CD4-positive, alpha-beta memory T cell (primary cell): Measurements from ENCODE around the gene DIP2A. TPM values are rescaled to one million over a fixed set of nuclear protein-coding genes. Genes with fewer than 3 reads are reported as not detected.

Source experiments
- CTCF ChIA-PET: fragments of 350-600 bp; sonication (Branson Sonifier 250); formaldehyde crosslinking; loops from one replicate; lab custom pipeline; 2021; ENCODE audit warnings: inconsistent platforms; ENCODE audit not compliant: partially characterized antibody; lab: Charles Lee
- POLR2A ChIA-PET: fragments of 350-600 bp; sonication (Branson Sonifier 250); formaldehyde crosslinking; loops from one replicate; lab custom pipeline; 2021; ENCODE audit not compliant: partially characterized antibody; lab: Charles Lee
- DNase-seq, 5 donors: peaks; one replicate each; pipeline versions ENCODE4 v3.0.0 to v3.0.0-alpha.2; 2020 to 2022; ENCODE audit warnings: mixed read lengths in 1 of 5
- H3K27ac ChIP-seq: one replicate; pipeline ENCODE4 v1.7.0; 2013; ENCODE audit warnings: low read depth, low read length
- H3K27me3 ChIP-seq: 2 replicates; pipeline ENCODE4 v1.7.0; 2013; ENCODE audit warnings: mild to moderate bottlenecking, low read length, moderate library complexity; ENCODE audit not compliant: insufficient read depth
- H3K36me3 ChIP-seq: 2 replicates; pipeline ENCODE4 v1.7.0; 2013; ENCODE audit warnings: mild to moderate bottlenecking, low read length, moderate library complexity; ENCODE audit not compliant: insufficient read depth
- H3K4me1 ChIP-seq: 2 replicates; pipeline ENCODE4 v1.7.0; 2013; ENCODE audit warnings: mild to moderate bottlenecking, low read length, moderate library complexity; ENCODE audit not compliant: insufficient read depth
- H3K4me3 ChIP-seq, 2 donors: one replicate each; pipeline ENCODE4 v1.7.0; 2013; ENCODE audit warnings: low read length in 2 of 2, mild to moderate bottlenecking in 1 of 2
- H3K9me3 ChIP-seq, 2 donors: one replicate each; pipeline ENCODE4 v1.7.0; 2013; ENCODE audit warnings: low read length in 2 of 2, control low read depth in 1 of 2; ENCODE audit not compliant: control insufficient read depth in 1 of 2
- H3K27ac Mint-ChIP-seq, 7 donors: one replicate each; pipeline ENCODE4 v1.8.0; 2020 to 2021; ENCODE audit warnings: mixed read lengths in 7 of 7, mild to moderate bottlenecking in 6 of 7, inconsistent platforms in 3 of 7, moderate library complexity in 3 of 7
- H3K27me3 Mint-ChIP-seq, 2 donors: one replicate each; pipeline ENCODE4 v1.8.0; 2020 to 2021; ENCODE audit warnings: mixed read lengths in 2 of 2
- H3K36me3 Mint-ChIP-seq, 2 donors: one replicate each; pipeline ENCODE4 v1.8.0; 2020 to 2021; ENCODE audit warnings: mixed read lengths in 2 of 2, inconsistent platforms in 1 of 2, mild to moderate bottlenecking in 1 of 2
- H3K4me1 Mint-ChIP-seq, 4 donors: one replicate each; pipeline ENCODE4 v1.8.0; 2020 to 2021; ENCODE audit warnings: mixed read lengths in 4 of 4, mild to moderate bottlenecking in 1 of 4
- H3K4me3 Mint-ChIP-seq, 8 donors: one replicate each; pipeline ENCODE4 v1.8.0; 2020 to 2021; ENCODE audit warnings: mixed read lengths in 8 of 8, mild to moderate bottlenecking in 7 of 8, moderate library complexity in 6 of 8, inconsistent platforms in 3 of 8
- H3K9me3 Mint-ChIP-seq, 8 donors: one replicate each; pipeline ENCODE4 v1.8.0; 2020 to 2021; ENCODE audit warnings: mixed read lengths in 8 of 8, mild to moderate bottlenecking in 5 of 8, inconsistent platforms in 3 of 8, moderate library complexity in 1 of 8
- intact Hi-C: fragments of 100-400 bp; cut with micrococcal nuclease; formaldehyde crosslinking; loops from one replicate; pipeline ENCODE4 v1.15.1; 2023
- polyA plus RNA-seq, 2 donors: library from polyadenylated mRNA; unstranded; fragments of 300-500 nt; fragmentation: Illumina TruSeq; gene quantifications; one replicate each; pipeline ENCODE4 v1.2.3, GENCODE V29; 2021
- total RNA-seq, 2 experiments: library from RNA; stranded (reverse); gene quantifications; one replicate each; pipeline ENCODE4 v1.2.3, GENCODE V29; 2021

DIP2A gene
- total and polyA plus RNA-seq, 4 experiments from 2014 or later = 14.1 to 95.9 (median 56.2) TPM

- no peak for DNase-seq
- intact Hi-C loops = no loop called here
- Mint-ChIP-seq H3K4me3 (peak overlapping the region in 7 of 8 donors; percentile 17 to 85 (median 73)), H3K27ac (peak overlapping the region in 6 of 7 donors; percentile 11 to 88 (median 81)), H3K27me3 (no peaks in the 10 kb centered on the region), H3K9me3 (peaks cover 0 to 16% (median 7%) of the 10 kb centered on the region in 8 donors), H3K36me3 (no peaks in the 10 kb centered on the region), H3K4me1 (peaks cover 25 to 65% (median 33%) of the 10 kb centered on the region in 4 donors)
- Histone ChIP-seq H3K27me3 (no peaks in the 10 kb centered on the region), H3K27ac (peak overlapping the region; percentile 1), H3K4me3 (no peak overlapping the region), H3K36me3 (no peaks in the 10 kb centered on the region), H3K4me1 (peaks cover 24% of the 10 kb centered on the region), H3K9me3 (no peaks in the 10 kb centered on the region)
- ChIA-PET CTCF (interaction anchor here (0.5 to 1.0 kb wide), 2 partner anchors 39 to 99 kb away, joined by 3 read pairs; no protein-coding TSS in a partner anchor), POLR2A (interaction anchor here (0.8 to 2.7 kb wide), 7 partner anchors 9 to 54 kb away, joined by 4 to 26 read pairs (median 8); partner anchors contain the start of gene PRMT2)
Measured at GRCh38 chr21:46606427-46606813, 147.7 kb downstream of the DIP2A start.

DNA sequence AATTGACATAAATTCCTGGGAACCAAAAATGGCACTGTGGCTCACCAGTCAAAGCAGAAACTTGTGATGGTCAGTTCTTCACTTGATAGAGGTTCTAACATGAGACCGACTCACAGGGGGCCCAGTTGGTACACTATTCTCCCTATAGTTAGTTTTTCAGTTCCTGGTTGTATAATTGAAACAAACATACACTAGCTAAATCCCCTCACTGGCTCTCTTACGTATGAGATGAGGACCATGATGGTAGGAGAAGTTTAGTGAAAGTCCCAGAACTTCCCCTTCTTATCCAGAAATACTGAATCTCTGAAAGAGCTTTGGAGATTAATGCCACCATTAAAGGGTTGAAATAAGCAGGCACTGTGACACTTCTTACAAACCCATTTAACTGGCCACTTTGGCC lies 148.9 kb downstream of the DIP2A start:
- Histone ChIP-seq H3K27ac (no peak overlapping the region), H3K36me3 (no peaks in the 10 kb centered on the region), H3K9me3 (no peaks in the 10 kb centered on the region), H3K4me1 (peaks cover 24% of the 10 kb centered on the region), H3K27me3 (no peaks in the 10 kb centered on the region), H3K4me3 (no peak overlapping the region)
- ChIA-PET CTCF (no interaction called here), POLR2A (interaction anchor here (2.2 kb wide), 1 partner anchor 14 kb away, joined by 14 read pairs; no protein-coding TSS in a partner anchor)
- Mint-ChIP-seq H3K4me1 (peaks cover 25 to 59% (median 31%) of the 10 kb centered on the region in 4 donors), H3K27me3 (no peaks in the 10 kb centered on the region), H3K9me3 (peaks cover 0 to 23% (median 14%) of the 10 kb centered on the region in 8 donors), H3K4me3 (peak overlapping the region in 2 of 8 donors; percentile 20 to 34), H3K27ac (peak overlapping the region in 1 of 7 donors; percentile 88), H3K36me3 (peaks cover 0 to 4% of the 10 kb centered on the region in 2 donors)
- DNase-seq = no peak
- intact Hi-C loops = no loop called here

DNA sequence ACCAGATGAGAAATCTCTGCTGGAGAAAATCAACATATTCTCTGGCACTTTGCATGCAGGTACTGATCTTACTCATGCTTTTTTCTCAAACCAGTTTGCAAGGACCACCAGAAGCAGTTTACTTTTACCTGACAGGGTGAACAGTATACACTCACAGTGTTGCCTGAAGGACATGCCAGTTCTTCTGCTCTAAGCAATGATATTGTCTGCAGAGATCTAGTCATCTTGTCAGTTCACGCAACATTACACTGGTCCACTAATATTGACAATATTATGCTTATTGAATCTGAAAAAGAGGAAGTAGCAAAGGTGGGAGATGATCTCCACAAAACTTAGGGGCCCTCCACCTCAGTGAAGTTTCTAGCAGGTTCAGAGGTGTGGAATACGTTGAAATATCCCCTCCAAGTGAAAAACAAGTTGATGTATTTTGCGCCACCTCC lies 150.0 kb downstream of the DIP2A start:
- Histone ChIP-seq H3K27me3 (no peaks in the 10 kb centered on the region), H3K4me1 (peaks cover 24% of the 10 kb centered on the region), H3K36me3 (no peaks in the 10 kb centered on the region), H3K27ac (no peak overlapping the region), H3K9me3 (no peaks in the 10 kb centered on the region), H3K4me3 (no peak overlapping the region)
- intact Hi-C loops = no loop called here
- no peak overlapping the region for H3K27ac Mint-ChIP-seq
- H3K9me3 Mint-ChIP-seq = peaks cover 0 to 23% (median 14%) of the 10 kb centered on the region in 8 donors
- H3K27me3 Mint-ChIP-seq = no peaks in the 10 kb centered on the region
- no peak overlapping the region for H3K4me3 Mint-ChIP-seq
- peaks cover 0 to 4% of the 10 kb centered on the region in 2 donors for H3K36me3 Mint-ChIP-seq
- DNase-seq = no peak
- peaks cover 23 to 58% (median 30%) of the 10 kb centered on the region in 4 donors for H3K4me1 Mint-ChIP-seq
- ChIA-PET CTCF (no interaction called here), POLR2A (interaction anchor here (0.8 kb wide), 1 partner anchor 27 kb away, joined by 3 read pairs; the partner anchor contains the start of gene PRMT2)

DNA sequence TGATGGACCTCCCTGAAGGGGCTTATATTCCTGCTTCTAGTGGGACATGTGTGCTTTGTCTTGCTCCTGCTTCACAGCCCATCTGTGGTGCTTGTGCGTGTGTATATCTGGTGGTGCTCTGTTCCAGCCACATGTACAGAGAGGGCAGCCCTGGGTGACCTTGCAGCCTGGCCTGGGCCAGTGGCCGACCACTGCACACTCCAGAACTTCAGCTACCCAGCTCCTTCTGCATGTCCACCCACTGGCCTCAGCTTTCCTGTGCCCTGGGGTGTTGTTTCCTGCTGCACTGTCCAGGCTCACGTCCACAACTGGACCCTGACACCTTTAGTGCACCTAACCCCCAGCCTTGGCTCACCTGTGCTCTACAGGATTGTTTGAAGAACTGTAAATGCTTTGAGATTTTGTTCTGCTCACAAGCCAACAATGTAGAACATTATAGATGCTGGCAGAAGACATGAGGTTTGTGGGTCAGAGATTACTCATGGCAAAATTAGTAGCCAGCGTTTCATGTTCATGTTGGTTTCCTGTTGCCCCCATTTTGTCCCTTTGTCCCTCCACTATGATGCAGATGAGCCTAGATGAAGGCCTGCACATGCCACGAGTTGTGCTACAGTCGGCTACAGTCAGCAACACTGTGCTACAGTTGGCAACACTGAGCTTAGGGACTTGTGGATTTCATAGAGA lies 151.5 kb downstream of the DIP2A start:
- peaks cover 21% of the 10 kb centered on the region for H3K4me1 ChIP-seq
- no peak for DNase-seq
- no peaks in the 10 kb centered on the region for H3K27me3 ChIP-seq
- no peak overlapping the region for H3K27ac ChIP-seq
- intact Hi-C loops = no loop called here
- Mint-ChIP-seq H3K4me1 (peaks cover 19 to 47% (median 26%) of the 10 kb centered on the region in 4 donors), H3K36me3 (peaks cover 0 to 4% of the 10 kb centered on the region in 2 donors), H3K27ac (no peak overlapping the region), H3K4me3 (no peak overlapping the region), H3K9me3 (peaks cover 0 to 23% (median 14%) of the 10 kb centered on the region in 8 donors), H3K27me3 (no peaks in the 10 kb centered on the region)
- no peak overlapping the region for H3K4me3 ChIP-seq
- H3K36me3 ChIP-seq = no peaks in the 10 kb centered on the region
- H3K9me3 ChIP-seq = no peaks in the 10 kb centered on the region
- ChIA-PET CTCF (no interaction called here), POLR2A (no interaction called here)

- CTCF ChIA-PET = no interaction called here
- peaks cover 4 to 19% (median 4%) of the 10 kb centered on the region in 4 donors for H3K4me1 Mint-ChIP-seq
- intact Hi-C loops = no loop called here
Measured at GRCh38 chr21:46613391-46613790, 154.7 kb downstream of the DIP2A start.

GRCh38 chr21:46616050-46616449 lies 157.4 kb downstream of the DIP2A start:
- Histone ChIP-seq H3K9me3 (no peaks in the 10 kb centered on the region), H3K4me3 (no peak overlapping the region), H3K36me3 (no peaks in the 10 kb centered on the region), H3K27ac (no peak overlapping the region), H3K4me1 (peaks cover 9% of the 10 kb centered on the region), H3K27me3 (no peaks in the 10 kb centered on the region)
- ChIA-PET POLR2A (interaction anchor here (2.0 kb wide), 1 partner anchor 19 kb away, joined by 4 read pairs; the partner anchor contains the start of gene PRMT2), CTCF (no interaction called here)
- intact Hi-C loops = no loop called here
- Mint-ChIP-seq H3K4me3 (peak overlapping the region in 1 of 8 donors; percentile 14), H3K27me3 (peaks cover 0 to 2% of the 10 kb centered on the region in 2 donors), H3K27ac (peak overlapping the region in 1 of 7 donors; percentile 37), H3K36me3 (peaks cover 0 to 4% of the 10 kb centered on the region in 2 donors), H3K4me1 (peaks cover 3 to 25% (median 15%) of the 10 kb centered on the region in 4 donors), H3K9me3 (peaks cover 0 to 12% (median 5%) of the 10 kb centered on the region in 8 donors)
- DNase-seq = no peak

More at GRCh38 chr21:46613391-46613790, 154.7 kb downstream of the DIP2A start:
- Histone ChIP-seq H3K9me3 (no peaks in the 10 kb centered on the region), H3K27ac (no peak overlapping the region), H3K4me3 (no peak overlapping the region), H3K36me3 (no peaks in the 10 kb centered on the region), H3K4me1 (no peaks in the 10 kb centered on the region), H3K27me3 (no peaks in the 10 kb centered on the region)
- DNase-seq = no peak
- Mint-ChIP-seq H3K4me3 (no peak overlapping the region), H3K27me3 (no peaks in the 10 kb centered on the region), H3K9me3 (peaks cover 0 to 23% (median 14%) of the 10 kb centered on the region in 8 donors), H3K27ac (no peak overlapping the region), H3K36me3 (peaks cover 0 to 4% of the 10 kb centered on the region in 2 donors)
- POLR2A ChIA-PET = no interaction called here

DNA sequence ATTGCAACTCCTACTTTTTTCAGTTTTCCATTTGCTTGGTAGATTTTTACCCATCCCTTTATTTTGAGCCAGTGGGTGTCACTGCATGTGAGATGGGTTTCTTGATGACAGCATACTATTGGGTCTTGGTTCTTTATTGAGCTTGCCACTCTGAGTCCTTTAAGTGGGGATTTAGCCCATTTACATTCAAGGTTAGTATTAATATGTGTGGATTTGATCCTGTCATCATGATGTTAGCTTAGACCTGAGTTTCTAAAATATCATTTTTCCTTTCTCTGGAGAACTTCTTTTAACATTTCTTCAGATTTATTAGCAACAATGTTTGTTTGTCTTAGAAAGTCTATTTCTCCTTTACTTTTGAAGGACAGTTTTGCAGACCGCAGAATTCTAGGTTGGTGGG lies 158.0 kb downstream of the DIP2A start:
- ChIA-PET POLR2A (interaction anchor here (2.0 kb wide), 1 partner anchor 19 kb away, joined by 4 read pairs; the partner anchor contains the start of gene PRMT2), CTCF (no interaction called here)
- peaks cover 0 to 9% (median 4%) of the 10 kb centered on the region in 8 donors for H3K9me3 Mint-ChIP-seq
- H3K27ac ChIP-seq = no peak overlapping the region
- no peak overlapping the region for H3K27ac Mint-ChIP-seq
- H3K4me1 Mint-ChIP-seq = peaks cover 7 to 31% (median 20%) of the 10 kb centered on the region in 4 donors
- H3K27me3 Mint-ChIP-seq = peaks cover 0 to 2% of the 10 kb centered on the region in 2 donors
- no peaks in the 10 kb centered on the region for H3K9me3 ChIP-seq
- peaks cover 0 to 4% of the 10 kb centered on the region in 2 donors for H3K36me3 Mint-ChIP-seq
- H3K36me3 ChIP-seq = no peaks in the 10 kb centered on the region
- no peaks in the 10 kb centered on the region for H3K27me3 ChIP-seq
- intact Hi-C loops = no loop called here
- no peak overlapping the region for H3K4me3 ChIP-seq
- peaks cover 15% of the 10 kb centered on the region for H3K4me1 ChIP-seq
- DNase-seq = no peak
- no peak overlapping the region for H3K4me3 Mint-ChIP-seq
